ENCODE data around the gene GRID1.

The GRID1 gene

DNA sequence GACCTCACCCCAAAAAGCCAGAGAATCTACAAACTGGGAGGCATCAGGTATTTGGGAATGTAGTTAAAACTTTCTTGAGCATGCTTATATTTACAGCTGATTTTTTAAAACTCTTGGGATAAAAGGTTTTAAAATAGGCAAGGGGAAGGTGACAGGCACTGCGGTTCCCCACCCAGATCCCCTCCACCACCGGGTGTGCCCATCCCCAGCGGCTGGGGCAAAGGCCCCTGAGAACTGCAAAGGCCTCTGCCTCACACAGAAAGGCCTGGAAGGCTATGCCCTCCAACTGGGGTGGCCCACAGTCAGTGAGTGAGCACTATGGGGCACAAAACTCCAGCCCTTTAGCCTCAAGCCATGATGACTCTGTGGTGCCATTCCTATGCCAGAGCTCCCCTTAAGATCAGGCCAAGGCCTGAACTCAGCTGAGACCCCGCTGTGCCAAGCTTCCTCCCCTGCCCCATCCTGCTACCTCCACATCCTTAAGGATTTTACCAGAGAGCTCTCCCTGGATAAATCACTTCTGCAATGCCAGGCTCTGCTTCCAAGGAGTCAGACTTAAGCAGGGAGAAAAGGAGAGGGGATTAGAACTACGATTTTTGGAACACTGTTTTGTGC lies 299.1 kb downstream of the GRID1 start:
- no peak for DNase-seq

DNA sequence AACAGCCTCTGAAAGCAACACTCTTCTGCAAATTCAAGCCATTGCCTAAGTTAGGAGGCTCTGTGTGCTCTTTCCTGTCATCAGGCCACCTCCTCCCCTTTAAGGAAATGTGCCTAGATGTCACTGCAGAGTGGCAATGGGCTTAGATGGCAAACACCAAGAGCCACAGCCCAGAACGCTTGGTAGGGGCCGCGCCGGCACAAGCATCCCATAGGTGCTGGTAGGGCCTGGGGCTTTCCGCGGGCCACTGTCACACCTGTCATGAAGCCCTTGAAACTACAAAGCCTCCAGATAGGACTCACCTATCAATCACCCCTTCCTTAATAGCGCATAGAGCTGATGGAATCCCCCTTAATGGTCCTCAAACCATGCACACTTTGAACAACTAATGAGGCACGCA lies 299.9 kb downstream of the GRID1 start:
- no peak for DNase-seq

DNA sequence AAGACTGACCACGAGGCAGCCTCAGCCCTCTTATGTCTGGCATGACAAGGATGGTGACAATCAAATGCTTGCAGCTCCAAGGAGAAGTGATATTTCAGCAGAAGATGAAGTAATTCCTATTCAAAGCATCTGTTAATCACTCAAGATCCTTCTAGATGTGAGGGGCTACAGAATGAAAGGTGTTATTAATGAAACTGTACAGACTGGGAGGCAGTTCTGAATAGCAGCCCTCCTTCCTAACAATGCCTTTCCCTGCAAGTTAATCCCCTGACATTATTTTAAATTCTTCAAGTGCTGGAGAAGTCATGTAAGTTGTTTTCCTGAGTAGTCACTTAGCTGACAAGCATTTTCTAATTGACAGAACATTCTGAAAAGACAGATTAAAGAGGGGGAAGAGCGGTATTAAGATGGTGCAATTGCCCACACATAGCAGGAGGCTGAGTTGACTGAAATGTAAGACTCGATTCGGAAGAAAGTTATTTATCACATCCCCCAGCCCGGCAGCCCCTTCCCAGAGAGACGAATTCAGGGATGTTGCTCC lies 300.8 kb downstream of the GRID1 start:
- DNase-seq, result no peak

DNA sequence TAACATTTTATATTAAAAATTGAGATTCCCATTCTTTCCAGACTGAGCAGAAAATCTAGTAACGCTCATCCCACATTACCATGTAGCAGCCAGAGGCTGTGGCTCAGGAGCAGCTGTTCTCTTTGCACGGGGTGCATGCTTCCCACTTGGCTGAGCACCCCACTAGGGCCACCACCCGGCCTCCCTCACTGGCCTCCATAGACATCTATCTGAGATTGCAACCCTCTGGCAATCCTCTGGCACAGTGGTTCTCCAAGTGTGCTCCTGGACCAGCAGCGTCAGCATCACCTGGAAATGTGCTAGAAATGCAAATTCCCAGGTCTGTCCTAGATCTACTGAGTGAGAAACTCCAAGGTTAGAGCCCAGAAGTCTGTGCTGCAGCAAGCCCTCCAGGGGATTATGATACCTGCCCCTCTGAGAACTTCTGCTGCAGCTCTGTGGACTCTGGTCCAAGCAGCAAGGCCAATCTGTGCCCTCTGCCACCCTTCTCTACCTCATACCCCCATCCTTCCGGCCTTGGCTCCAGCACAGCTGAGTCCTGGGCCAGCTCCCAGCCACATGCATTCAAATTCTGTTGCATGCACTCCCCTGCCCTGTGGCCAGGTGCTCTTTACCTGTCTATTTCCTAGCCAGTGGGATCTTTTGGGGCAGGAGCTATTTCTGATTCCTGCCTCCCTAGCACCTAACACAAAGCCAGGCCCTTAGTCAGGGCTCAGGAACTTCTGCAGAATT lies 301.5 kb downstream of the GRID1 start:
- no peak for DNase-seq

DNA sequence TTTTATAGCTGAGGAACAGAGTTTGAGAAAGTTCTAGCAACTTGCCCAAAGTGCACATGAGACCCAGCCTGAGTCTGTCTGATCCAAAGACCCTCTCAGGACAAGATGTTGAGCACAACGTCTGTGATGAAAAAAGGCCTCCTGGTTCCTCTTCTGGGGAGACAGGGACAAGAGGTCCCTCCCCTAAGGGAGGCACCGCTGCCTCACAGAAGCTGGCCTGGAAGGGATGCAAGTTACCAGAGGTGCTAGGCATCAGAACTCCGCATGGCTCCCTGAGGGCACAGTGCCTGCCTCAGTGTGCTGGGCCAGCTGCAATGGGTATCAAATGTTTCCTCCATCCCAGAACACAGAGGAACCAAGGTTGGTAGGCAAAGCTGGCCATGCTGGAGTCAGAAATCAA lies 302.4 kb downstream of the GRID1 start:
- no peak for DNase-seq

DNA sequence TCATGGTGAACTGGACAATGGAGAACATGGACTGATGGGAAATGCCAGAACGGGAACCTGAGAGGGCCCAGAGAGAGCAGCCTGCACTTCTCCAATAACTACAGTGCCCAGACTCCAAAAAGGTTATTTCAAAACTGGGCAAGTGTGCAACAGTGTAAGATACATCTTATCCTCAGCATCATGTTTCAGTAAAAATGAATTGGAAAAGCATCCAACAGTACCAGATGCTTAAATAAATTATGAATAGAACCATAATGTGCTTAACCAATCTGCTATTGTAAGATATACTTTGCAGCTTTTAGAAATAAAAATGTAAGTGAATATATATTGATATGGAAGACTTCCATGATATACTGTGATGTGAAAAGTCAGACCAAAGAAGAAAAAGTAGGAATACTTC lies 303.3 kb downstream of the GRID1 start:
- no peak for DNase-seq

DNA sequence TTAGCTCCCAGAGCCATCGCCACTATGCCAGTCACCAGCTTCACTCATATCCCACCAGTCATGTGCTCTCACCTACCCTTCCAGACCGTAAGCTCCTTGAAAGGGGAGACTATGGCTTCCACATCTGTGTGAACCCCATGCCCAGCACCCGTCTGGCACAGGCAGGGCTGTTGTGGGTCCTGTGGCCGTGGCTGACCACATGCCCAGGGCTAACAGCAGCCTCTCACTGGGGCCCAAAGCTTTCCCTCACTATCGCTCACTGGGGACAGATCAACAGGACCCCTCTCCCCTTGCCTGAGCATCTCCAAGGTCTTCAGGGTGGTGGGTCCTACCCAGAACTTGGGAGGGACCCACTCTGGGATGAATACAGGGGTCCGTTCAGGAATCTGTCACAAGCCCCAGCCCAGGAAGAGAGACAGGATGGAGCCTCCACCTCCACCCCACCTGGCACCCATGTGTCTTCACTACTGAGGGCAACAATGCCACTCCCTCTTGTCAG lies 303.9 kb downstream of the GRID1 start:
- DNase-seq, result no peak

DNA sequence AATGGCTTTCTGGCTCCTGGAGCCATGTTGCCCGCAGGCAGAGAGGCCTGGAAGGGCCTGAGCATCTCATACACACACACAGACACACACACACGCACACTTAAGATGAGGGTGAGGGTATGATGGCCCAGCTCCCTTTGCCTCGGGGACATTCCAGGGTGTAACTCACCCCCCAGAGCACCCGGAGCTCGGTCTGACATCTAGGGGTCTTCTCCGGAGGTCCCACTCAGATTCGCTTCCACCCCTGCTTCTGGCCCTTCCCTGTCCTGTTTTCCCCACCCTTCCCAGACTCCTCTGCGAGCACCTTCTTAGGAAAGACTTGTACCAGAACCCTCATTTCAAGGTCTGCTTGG lies 304.4 kb downstream of the GRID1 start:
- no peak for DNase-seq

DNA sequence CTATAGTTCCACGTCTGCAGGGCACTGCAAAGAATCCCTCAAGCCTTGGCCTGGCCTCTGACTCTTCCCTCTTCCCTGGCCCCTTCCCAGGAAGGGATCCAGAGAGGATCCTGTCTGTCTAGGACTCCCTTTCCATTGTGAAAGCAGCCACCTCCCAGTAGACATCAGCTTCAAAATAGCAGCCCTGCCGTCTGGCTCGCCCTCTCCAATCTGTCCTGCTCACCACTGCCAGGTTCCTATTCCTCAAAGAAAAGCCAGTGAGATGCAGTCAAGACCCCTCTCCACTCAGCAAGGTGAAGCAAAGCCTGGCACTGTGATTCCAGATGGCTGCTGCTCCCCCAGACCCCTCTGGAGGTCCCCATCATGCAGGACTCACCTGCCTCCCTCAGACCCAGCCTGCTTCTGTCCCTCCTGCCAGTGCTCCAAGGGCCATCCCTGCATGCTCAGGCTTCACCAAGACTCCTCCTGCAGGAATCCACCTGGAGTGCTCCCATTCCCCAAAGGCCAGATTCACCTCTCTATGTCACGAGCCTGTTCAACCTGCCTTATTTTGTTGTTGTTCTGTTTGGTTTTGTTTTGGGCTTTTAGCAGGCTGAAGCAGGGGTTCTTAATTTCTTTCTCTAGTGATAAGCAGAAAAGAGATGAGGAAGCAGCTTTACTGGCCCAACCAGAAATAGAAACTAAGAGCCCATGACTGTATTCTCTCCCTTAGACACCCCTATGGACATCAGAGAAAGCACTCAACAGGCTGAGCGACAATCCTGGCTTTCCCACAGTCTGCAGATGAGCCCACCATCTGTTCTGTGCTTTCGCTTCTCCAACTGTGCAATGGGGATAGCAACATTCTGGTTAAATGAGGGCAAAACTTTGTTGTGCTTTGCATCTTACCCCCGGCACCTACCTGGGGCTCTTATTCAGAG lies 305.1 kb downstream of the GRID1 start:
- DNase-seq, result no peak

DNA sequence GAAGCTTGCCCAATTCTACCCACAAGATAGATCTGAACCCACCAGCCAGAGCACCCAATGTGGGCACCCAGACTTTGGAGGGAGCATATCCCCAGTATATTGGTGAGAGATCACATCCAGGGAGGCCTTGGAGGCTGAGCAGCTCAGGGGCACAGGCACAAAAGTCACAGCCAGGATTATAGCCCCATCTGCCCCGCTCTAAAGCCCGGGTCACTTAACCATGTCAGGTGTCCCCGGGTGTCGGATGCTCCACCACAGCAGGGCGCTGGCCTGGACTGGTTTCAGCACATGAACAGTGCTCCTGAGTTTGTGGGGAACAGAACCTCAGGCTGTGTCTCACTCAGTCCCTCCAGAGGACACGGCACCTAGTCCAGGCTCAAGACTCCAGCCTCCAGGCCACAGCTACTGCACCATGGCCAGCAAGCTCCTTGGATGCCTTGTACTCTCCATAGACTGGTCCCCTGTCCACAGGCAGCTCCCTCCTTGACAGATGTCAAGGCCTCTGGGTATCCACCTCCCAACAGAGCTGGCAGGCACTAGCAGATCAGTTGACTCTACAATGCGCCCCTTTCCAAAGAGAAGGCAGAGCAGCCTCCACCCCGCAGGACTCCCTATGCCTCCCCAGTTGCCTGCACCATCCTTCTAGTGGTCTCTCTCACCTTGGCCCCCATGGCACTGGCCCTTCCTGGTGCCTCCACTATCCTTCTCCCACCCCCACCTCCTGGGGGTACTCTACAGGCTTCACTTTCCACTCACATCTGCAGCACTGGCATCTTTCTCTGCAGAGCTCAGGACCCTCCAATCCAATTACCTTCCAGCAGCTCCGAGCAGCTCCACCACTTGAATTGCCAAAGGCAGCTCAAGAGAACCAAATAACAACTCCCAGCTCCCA lies 306.0 kb downstream of the GRID1 start:
- no peak for DNase-seq

DNA sequence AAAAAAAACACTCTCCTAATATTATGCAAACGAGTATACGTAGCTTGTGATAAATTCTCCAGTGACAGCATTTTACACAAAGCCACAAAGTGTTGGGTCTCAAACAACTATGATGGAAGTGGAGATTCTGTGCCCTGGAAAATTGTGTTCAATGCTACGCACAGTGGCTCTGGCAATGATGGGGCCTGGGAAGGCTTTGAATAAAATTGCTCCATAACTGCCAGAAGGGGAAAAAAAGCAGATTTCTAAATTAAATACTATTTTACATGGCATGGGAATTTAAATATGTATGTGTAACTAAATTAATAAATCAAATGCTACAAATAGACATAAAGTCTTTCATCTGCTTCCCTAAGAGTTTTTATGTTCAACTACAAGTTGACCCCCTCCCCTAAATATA lies 306.7 kb downstream of the GRID1 start:
- DNase-seq, result no peak

DNA sequence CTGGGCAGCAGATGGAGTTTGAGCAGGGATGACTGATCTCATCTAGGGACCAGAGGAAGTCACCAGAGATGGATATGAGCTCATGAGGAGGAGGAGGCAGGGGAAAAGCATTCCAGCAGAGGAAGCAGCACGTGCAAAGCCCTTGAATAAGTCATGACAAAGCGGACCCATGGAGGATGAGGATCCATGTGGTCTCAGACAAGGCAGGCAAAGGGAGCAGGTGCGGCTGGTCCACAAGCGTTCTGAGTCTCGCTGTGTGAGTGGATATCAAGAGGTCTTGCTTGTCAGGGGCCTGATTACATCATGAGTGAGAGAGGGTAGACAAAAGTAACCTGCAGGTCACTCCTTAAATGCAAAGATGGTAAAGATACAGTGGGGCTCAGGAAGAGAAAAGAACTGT lies 307.6 kb downstream of the GRID1 start:
- DNase-seq, result no peak

DNA sequence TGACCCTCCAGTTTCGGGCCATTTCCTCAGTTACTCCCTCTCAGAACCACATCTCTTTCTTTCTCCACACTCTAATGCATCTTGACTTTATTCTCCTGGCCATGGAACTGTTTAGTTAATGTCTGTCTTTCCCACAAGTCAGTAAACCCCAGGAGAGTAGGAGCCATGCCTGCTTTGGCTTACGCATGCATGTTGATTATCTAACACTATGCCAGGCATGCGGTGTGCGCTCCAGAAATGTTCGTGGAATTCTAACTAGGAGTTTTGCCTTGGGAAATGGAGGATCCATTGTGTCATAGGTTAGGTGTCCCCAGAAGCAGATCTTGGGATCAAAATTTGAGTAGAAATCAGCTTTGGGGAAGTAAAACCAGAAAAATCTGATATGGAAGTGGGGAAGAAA lies 308.9 kb downstream of the GRID1 start:
- no peak for DNase-seq

DNA sequence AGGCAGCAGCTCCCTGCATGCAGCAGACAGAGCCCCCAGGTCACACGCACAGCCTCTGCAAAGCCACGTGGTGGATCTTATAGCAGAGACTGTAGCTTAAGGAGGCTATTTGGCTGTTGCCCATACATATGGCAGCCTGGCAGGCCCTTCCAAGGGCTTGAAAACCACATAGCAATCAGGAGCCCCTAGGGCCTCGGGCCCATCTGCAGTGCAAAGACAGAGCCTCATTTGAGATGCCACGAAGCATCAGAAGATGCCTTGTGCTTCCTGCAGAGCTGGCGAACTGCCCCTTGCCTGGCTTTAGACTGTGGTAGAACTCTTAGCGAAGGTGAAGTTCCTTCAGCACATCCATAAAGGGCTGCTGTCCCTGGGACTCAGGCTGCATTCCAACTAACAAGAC lies 309.9 kb downstream of the GRID1 start:
- no peak for DNase-seq

DNA sequence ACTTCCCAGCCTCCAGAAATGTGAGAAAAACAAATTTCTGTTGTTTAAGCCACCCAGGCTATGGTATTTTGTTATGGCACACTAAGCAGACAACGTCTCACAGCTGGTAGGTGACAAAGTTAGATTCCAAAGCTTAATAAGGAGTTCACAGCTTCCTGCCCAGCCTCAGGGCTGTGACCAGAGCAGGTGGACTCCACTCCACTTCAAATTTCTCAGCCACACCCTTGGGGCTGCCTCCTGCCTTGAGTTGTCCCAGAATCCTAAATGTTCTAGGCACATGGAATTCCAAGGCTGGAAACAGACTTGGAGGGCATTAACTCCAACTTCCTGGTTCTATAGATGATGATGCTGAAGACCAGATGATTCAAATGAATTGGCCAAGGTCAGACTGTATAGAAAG lies 310.7 kb downstream of the GRID1 start:
- no peak for DNase-seq

DNA sequence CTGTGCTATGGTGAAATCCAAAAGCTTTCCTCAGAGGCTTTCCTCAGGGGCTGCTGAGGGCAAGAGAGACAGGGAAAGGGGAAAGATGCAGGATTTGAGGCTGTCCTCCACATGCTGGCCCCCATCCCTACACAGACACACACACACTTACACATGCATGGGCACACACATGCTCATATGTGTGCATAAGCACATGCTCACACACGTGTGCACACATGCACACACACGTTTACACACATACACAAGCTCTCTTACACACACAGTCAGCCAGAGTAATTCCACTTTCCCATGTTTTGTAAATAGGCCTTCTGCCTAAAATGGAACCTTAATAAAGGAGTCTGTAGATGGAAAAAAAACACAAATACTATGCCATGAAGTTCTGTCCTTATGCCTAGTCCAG lies 312.9 kb downstream of the GRID1 start:
- no peak for DNase-seq

DNA sequence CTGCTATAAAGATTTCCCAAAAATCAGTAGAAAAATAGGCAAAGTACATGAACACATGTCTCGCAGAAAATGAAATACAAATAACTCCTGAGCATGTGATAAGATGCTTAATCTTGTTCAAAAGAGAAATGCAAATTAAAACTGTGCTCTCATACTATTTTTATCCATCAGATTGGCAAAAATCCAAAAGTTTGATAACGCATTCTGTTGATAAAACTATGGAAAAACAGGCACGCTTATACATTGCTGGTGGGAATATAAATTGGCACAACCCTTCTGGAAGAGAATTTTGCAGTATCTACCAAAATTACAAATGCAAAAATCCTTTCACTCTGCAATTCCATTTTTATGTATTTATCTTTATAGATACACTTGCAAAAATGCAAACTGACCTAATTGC lies 315.0 kb downstream of the GRID1 start:
- no peak for DNase-seq

DNA sequence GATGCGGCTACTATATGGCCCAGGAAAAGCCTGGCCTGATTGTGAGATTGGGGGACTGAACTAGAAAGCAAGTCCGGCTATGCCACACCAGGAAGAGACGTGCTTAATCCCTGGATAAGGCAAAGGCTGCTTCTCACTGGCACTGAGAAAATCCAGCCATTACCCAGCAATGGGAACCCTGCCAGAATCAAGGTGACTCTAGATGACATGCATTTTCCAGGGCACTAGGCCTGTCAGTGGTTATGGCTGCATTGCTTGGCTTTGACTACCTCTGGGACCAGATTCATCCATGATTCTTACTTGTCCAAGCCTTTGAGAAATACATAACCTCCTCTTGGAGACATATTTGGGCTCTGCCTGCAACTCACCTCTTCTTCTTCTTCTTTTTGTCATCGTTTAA lies 317.2 kb downstream of the GRID1 start:
- no peak for DNase-seq

DNA sequence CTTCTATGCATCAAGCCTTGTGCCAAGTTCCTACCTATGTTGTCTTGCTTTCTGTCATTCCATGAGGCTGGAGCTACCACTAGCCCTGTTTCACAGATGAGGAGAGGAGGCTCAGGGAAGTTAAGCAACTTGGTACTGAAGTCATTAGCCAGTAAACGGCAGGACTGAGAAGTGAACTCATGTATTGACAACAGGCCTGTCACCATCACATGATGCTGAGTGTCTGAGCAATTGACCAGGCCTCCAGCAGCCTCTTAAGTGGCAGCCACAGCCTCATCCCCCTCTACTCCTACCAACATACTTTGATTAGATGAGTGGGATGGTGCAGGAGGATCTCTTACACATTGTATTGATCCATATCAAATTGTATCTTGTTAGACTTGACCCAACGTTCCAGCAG lies 317.6 kb downstream of the GRID1 start:
- DNase-seq, result no peak

DNA sequence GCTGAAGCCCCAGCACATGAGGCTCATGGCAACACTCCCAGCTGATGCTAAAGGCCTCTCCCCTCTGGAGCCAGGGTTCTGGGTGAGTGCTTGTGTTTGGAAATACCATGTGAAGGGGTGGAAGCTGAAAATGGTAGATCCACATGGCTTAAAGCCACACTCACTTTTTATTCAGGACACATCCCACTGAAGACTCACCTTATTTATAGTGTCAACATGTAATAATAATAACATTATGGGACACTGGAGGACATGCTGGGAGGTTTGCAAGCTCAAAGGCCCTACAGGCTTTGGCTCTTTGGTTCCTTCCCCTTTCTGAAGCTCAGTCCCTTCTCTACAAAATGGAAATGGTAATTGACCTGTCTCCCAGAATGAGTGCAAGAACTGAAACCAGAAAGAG lies 318.0 kb downstream of the GRID1 start:
- DNase-seq, result no peak

DNA sequence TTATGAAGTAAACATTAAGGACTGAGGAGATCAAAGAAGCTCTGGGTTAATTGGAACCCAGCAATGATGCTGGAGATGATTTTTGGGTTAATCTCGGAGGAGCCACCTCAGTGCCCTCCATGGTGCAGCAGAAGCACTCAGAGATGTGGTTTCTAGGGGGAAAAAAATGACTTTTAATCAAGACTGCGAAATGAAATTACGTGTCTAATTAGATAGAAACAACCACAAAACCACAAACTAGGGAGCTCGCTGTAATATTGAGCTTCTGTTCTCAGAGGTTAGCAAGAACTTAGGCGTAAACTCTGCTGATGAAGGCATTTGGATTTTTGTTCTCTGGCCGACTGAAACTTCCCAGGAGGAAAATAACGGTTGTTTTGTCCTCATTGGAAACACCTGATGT lies 319.0 kb downstream of the GRID1 start:
- no peak for DNase-seq

DNA sequence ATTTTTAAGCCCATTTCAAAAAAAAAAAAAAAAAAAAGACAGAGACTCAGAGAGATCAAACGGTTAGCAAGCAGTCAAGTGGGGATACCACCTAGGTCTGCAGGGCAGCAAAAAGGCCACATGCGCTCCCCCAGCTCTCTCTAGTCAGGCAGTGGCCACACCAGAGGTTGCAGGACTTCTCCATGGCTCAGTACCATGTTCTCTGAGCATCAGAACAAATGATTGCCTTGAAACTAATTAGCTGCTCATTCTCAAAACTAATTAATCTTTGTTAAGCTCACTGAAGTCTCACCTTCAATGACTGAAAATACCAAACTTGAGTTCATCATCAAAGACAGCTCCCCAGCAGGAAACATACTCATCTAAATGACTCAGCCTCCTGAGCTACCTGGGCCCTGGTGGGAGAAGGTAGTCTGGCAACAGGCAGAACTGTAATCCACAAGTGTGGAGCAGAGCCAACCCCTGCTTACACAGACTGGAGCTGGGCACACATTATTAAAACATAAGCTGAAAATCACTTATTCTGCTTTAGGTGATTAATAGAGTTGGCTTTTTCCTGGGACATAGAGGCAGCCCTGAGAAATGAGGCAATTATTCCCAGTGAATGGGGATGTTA lies 319.6 kb downstream of the GRID1 start:
- DNase-seq, result no peak

All from NCI-H1048 (cell line).